HG03342 (cell line): ENCODE measurements around the gene PCK1.

ENCODE experiments used
- ATAC-seq: cut with Tn5 transposase; IDR thresholded peaks from one replicate; pipeline ENCODE4 v1.9.1; 2021; ENCODE audit warnings: mild to moderate bottlenecking, moderate library complexity; ENCODE audit not compliant: unreplicated experiment

Gene PCK1

DNA sequence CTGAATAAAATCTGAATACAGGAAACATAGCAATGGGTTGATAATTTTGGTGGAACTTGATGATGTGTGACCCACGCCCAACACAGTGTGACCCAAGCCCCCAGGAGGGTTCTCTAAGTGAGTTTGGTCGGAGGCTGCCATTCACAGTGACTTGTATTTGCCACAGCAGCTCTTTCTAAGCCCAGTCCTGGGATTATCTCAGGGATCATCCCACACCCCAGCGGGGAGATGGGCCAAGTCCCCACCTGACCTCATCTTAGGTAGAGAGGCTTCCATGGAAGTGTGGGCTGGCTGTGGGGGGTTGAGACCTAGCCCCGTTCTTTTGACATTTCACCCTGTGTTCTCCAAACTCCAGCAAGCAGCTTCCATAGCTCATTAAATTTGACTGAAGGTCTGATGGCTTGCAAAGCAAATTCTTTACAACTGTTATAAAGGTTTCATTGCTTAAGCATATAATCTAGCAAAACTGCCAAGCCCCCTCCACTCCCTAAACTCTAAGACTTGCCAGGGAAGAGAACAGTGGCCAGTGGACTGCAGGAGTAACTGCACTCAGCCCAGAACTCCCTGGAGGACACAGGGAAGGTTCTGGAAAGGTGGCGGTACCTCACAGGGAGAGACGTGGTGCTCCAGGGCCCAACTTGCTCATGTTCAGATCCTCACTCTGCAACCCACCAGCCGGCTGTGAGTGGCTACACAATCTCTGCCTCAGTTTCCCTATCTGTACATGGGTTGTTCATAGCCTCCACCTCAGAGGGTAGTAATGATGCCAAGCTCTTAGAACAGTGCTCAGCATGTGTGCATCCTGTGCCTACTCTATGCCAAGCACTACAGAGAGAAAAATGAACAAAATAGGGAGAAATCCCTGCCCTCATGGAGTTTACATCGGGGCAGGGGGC is 1.0 kb upstream of the PCK1 start:
- ATAC-seq: no peak

DNA sequence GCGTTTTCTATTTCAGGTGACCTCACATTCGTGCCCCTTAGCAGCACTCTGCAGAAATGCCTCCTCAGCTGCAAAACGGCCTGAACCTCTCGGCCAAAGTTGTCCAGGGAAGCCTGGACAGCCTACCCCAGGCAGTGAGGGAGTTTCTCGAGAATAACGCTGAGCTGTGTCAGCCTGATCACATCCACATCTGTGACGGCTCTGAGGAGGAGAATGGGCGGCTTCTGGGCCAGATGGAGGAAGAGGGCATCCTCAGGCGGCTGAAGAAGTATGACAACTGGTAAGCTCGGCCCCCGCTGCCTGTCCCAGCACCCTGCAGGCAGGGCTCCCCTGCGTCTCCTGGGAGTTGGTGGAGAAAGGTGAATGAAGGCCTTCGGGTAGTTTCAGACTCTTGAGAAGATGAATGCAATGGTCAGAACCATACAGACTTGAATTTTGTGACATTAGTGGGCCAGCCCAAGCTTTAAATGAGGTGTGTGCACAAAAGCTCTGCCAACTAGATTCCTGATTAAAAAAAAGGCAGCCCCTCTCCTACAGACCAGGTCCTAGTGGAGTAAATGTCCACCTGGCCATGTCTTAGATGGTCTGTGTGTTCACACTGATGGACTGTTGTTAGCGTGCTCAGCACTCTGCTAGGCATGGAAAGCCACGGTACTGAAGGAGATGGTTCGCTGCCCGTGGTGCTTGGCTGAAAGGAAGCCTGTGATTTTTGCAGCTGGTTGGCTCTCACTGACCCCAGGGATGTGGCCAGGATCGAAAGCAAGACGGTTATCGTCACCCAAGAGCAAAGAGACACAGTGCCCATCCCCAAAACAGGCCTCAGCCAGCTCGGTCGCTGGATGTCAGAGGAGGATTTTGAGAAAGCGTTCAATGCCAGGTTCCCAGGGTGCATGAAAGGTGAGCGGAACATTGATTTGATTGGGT is 708 bp downstream of the PCK1 start:
- no peak for ATAC-seq

DNA sequence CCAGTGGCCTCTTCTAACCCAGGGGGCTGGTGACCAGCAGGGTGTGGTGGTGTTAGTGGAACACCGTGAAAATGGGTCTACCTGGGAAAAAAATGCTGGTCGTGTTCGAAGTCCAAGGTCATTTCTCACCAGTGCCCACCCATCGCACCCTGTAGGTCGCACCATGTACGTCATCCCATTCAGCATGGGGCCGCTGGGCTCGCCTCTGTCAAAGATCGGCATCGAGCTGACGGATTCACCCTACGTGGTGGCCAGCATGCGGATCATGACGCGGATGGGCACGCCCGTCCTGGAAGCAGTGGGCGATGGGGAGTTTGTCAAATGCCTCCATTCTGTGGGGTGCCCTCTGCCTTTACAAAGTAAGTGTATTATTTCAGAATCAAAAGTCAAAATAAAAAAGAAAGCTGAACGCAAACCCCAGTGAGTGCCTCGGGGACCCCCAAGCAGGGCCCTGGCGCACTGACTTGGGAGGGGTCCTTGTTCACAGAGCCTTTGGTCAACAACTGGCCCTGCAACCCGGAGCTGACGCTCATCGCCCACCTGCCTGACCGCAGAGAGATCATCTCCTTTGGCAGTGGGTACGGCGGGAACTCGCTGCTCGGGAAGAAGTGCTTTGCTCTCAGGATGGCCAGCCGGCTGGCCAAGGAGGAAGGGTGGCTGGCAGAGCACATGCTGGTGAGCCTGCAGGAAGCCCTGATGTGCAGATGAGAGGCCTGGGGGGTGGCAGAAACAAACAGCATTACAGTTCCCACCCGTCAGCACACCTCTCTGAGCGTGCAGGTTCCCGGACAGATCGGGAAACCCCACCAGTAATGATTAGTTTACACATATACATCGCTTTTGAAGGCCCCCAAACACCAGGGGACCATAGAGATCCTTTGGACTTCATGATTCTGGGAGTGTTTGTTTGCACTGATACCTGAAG is 1.9 kb downstream of the PCK1 start:
- ATAC-seq: no peak

DNA sequence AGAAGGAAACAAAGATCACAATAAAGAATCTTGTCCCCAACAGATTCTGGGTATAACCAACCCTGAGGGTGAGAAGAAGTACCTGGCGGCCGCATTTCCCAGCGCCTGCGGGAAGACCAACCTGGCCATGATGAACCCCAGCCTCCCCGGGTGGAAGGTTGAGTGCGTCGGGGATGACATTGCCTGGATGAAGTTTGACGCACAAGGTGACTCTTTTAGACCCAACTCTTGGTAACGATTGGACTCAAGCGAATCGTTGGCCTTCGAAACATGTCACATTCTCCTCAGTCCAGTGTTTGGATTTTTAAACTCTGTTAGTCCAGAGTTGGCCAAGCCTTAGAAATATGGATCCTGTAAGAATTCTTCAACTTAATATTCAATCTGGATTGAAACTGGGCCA is 2.6 kb downstream of the PCK1 start:
- no peak for ATAC-seq

DNA sequence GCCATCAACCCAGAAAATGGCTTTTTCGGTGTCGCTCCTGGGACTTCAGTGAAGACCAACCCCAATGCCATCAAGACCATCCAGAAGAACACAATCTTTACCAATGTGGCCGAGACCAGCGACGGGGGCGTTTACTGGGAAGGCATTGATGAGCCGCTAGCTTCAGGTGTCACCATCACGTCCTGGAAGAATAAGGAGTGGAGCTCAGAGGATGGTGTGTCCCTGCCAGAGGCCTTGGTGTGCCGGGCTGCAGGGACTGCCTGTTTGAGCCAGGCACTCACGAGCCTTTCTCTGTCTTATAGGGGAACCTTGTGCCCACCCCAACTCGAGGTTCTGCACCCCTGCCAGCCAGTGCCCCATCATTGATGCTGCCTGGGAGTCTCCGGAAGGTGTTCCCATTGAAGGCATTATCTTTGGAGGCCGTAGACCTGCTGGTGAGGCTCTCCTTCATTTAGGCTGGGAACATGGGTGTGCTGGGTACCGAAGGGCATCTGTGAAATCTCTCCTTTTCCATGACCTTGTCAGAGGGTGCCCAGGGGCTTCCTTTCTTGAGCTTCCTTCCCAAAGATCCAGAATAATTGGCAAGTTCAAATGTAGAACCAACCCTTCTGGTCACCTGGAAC is 3.4 kb downstream of the PCK1 start:
- ATAC-seq: no peak

DNA sequence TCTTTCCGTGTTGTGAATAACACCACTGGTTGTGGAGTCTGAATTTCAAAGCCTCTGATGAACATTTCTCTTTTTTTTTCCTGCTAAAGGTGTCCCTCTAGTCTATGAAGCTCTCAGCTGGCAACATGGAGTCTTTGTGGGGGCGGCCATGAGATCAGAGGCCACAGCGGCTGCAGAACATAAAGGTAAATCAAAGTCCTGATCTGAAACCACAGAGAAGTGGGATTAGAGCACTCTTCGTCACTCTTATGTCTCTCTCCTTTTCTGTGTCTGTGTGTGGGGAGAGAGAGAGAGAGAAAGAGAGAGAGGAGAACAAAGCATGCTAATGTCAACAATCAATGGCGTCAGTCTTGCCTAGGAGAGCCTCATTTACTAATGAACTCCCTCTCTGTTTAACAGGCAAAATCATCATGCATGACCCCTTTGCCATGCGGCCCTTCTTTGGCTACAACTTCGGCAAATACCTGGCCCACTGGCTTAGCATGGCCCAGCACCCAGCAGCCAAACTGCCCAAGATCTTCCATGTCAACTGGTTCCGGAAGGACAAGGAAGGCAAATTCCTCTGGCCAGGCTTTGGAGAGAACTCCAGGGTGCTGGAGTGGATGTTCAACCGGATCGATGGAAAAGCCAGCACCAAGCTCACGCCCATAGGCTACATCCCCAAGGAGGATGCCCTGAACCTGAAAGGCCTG is 4.2 kb downstream of the PCK1 start:
- ATAC-seq: no peak

DNA sequence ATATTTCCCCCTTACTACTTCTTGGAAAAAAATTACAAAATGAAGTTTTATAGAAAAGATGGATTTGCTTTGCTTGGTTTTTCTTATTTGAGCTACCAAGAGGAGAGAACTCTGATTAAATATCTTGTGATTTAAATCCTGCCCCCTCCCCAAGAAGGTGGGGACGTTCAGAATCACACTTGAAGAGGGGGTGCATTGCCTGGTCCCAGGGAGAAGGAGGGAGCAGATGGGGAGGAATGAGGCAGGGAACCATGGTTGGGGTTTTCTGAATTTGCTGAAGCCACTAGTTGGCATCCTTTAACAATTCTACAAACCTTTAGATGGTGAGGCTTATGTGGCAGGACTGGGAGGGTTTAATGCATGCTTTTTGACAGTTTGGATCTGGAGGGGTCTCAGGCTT is 5.5 kb downstream of the PCK1 start:
- no peak for ATAC-seq

DNA sequence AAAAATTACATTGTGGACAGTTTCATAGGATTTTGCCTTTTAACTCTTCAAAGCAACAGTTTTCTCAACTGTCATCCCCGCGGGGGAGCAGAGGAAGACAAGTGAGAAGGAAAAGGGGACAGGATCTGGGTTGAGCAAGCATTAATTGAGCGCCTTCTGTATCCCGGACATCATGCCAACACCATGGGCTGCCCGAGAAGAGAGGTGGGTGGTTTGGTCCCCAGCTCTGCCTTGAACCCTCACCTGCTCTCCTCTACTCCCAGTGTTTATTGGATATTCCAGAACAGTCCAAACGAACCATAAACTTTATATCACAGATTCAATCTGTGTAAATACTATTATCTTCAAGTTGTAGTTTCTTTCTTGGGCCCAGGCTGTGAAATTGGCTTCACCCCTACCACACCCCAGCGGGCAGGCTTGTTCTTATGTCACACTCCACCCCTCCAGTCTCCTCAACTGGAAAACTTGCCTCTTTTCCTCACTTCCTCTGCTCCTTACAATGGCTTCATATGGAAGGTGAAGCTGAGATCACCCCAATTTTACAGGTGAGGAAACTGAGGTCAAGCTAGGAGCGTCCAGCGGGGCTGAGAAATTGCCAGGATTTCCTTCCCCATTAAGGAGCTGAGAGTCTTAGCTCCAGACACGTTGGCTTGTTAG is 6.0 kb downstream of the PCK1 start:
- ATAC-seq: no peak

DNA sequence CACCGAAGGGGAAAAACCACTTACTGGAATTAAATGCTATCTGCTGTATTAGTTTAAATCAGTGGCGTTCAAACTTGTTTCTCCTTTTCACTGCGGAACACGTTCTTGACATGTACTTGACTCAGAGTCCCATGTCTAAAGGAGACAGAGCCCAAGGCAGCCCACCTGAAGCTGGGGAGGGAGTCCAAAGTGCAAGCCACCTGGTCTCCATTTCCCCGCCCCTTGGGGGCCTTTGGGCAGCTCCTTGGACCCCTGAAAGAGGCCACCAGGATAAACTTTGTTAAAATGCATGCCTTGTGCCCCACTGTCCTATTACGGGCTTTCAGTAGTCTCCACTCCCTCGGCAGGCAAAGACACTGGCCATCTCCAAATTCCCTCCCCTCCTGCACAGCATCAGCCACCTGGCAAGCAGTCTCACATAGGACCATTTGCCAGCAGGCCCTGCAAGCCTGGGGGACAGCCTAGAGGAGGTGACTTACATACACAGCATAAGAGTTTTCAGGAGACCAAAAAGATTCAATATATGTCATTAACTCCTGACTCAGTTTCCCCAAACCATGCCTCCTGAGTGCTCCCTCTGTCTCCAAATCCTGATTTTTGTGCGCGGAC is 6.7 kb downstream of the PCK1 start:
- ATAC-seq: no peak

DNA sequence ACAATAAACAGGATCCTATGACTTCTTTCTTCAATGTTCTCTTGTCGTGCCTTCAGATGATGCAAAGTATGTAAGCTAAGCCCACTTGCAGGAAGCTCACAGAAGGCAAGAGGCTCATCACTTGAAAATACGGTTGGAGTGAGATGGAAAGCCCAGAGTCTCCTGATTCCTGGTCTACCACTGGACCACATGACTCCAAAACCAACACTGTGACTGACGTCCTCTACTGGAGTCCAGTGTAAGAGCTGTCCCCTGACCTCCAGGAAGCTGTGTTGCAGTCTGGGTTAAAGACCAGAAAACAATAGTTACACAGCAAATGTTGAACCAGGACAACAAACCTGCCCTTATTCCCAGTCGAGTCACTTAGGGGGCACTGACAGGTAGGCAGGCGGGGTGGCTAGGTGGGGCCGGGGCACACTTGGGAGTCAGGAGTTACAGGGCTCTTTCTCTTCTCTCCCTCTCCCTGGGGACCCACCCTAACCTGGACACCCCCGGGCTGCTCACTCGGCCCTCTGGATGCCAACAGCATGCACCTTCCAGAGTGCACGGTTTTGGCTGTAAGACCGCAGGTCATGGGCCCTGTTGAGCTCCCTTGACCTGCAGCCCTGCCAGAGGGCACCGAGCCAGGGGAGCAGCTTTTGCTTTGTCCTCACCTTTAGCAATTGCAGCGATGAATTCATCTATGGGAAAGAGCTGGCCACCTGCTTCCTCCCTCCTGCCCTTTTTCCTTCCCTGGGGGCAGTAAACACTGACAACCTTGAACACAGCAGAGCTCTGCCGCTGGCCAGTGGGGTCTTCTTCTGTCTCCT is 7.4 kb downstream of the PCK1 start:
- ATAC-seq: no peak

DNA sequence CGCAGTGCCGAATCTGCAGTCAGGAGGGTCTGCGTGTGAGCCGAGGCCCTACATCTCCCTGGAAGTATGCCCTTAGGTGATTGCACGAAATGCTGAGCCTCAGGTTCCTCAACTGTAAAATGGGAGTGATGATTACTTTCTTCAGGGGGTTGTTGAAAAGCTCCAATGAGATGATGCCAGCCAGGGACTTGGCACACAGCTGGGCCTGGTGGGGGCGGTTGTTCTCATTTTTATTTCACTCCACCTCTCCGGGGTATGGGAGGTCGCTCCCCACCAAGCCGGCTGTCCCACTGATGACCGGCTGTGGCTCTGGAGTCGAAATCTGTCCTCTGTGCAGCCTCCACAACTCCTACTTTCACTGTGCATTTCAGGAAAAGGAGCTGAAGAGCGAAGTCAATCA is 8.1 kb downstream of the PCK1 start:
- ATAC-seq: no peak

DNA sequence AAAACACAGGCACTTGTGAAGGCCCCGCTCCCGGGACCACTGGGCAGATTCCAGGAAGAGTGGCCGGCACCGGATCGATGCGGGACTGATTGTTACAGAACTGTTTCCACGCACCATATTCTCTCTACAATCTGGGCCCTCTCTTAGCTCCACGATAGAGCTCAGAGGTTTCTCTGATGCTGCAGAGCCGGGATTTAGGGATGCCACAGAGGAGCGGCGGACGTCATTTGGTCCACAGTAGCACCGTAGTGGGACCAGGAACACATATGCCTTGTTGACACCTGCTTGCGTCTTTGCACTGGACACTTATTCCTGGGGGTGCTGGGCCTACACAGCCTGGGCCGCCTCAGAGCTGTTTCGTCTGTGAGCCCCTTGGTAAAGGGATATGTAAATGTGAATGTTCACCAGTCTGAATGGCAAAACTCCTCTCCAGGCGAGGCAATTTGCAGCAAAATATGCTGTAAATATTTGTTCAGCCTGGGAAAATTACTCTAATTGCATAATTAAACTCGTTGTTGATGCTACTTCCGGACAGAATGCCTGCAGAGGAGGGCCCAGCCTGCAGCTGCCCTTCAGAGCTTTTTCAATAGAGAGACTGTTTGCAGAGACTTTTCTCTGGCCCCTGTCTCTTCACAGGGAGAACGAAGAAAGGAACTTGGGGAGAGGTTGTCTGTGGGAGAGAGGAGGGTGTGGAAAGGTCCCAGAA is 9.4 kb downstream of the PCK1 start:
- ATAC-seq: no peak

DNA sequence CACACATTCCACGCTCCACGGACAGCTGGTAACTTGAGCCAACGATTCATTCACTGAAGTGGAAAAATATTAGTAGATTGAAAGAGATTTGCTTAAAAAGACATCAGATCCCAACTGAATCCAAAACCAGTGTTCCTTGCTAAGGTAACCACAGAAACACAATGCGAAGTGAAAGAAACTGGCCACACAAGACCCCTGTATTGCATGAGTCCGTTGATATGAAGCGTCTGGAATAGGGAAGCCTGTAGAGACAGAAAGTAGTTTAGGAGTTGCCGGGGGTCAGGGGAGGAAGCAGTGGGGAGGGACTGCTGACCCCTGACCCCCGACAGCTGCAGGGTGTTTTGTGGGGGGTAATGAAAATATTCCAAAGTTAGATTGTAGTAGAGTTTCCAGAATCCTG is 10.0 kb downstream of the PCK1 start:
- ATAC-seq: no peak

DNA sequence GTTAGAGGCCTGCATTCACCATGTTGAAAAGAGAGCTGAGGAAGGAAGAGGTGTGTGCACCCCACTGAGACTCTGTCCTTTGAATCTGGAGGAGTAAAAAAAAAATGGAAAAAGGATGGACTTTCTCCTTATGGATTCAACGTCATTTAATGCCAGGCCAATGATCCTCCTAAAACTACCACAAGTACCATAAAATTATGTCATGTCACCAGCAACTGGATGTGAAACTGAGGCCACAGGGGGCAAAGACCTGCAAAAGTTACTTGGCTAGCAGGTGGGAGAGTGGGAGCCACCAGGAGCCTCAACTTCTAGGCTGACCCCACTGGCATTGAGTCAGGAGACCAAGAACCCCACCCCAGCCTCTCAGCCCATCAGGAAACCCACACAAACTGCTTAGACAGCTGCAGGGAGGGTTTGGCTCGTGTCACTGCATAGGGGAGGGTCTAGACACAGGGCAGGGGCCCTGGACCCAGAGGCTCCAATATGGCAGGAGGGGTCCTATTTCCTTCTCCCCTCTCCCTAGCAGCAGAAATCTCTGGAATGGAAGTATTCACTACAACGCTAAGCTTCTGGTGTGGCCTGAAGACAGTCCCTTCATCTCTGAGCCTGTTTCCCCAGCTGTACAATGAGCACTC is 11.0 kb downstream of the PCK1 start:
- no peak for ATAC-seq

DNA sequence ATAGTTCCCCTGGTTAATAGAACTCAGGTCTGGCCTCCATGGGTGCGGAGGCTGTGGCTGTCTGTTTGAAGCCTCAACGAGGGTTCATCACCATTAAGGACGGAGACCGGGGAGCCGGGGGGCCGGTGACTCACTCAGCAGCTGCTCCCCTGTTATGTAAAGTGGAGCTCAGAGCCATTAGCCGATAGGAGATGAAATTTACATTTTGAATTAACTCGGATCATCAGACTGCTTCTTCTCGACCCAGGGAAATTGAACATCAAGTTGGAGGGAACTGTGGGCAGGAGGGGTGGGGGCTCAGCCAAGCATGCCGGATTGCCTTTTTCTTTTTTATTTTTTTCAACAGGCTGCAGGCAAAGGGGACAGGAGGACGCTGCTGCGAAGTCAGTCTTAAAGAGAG is 12.3 kb downstream of the PCK1 start:
- no peak for ATAC-seq

DNA sequence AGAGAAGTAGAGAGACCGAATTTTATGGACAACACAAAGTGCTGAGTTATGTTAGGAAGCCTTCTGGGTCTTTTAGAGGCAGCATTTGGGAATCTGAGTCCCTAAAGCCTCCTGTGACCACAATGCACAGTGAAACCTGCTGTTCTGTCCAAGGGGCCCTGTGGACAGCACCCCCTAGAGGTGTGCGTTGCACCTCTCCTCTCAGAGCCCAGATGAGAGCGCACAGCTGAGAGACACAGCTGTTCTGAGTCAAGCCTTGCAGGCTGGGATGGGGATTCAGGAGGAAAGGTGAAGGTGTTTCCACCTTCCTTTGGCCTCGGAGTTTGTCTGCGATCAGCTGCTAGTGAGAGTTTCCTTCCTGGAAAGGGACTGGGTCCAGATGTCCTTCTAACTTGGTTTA is 13.0 kb downstream of the PCK1 start:
- no peak for ATAC-seq

DNA sequence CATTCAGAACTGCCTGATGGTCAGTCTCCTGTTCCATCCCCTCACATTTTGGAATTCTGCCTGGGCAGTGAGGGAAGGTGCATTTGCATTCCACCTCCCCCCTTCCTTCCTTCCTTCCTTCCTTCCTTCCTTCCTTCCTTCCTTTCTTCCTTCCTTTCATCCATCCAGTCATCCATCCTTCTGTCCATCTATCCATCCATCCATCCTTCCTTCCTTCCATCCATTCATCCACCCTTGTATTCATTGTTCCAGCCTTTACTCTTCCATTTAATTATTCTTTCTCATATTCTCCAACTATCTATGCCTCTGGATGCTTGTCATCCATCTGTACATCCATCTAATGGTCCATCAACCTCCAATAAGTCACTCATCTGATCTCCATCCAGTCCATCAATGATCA is 14.0 kb downstream of the PCK1 start:
- ATAC-seq: no peak
